HEK293 (cell line): ENCODE data around the gene IFI27L1.

Experiments used
- CTCF ChIA-PET: fragments of 350-600 bp; formaldehyde crosslinking; extraction: SDS; loops from one replicate; lab custom pipeline; 2021; ENCODE audit warnings: antibody characterized with exemption; lab: Yijun Ruan, JAX
- POLR2A ChIA-PET: fragments of 300-600 bp; formaldehyde crosslinking; extraction: SDS; loops from one replicate; lab custom pipeline; 2020; ENCODE audit warnings: antibody characterized with exemption, inconsistent platforms; lab: Yijun Ruan, JAX
- H3K27ac ChIP-seq: fragments of 200-500 bp; sonication (Bioruptor generic); 2 replicates; pipeline ENCODE4 v1.5.1; 2014; ENCODE audit warnings: low read depth, low read length, control low read depth, inconsistent platforms; ENCODE audit errors: extremely low read depth
- H3K36me3 ChIP-seq, 2 experiments: fragments of 200-500 bp in 1 of 2; sonication (Bioruptor generic) in 1 of 2; 1 replicate in 1 of 2; 2 replicates in 1 of 2; pipeline ENCODE4 v1.5.1; 2014 to 2017; ENCODE audit warnings: inconsistent platforms in 2 of 2, low read length in 2 of 2; ENCODE audit not compliant: control insufficient read depth in 2 of 2, insufficient read depth in 1 of 2
- H3K4me1 ChIP-seq: fragments of 200-500 bp; sonication (Bioruptor generic); 2 replicates; pipeline ENCODE4 v1.5.1; 2014; ENCODE audit warnings: mild to moderate bottlenecking, low read length, inconsistent platforms; ENCODE audit not compliant: control insufficient read depth, insufficient read depth
- H3K4me3 ChIP-seq: 2 replicates; pipeline ENCODE4 v1.5.1; 2011; ENCODE audit warnings: low read depth, mild to moderate bottlenecking, control low read depth, low read length, moderate library complexity
- H3K9me3 ChIP-seq: fragments of 200-500 bp; sonication (Bioruptor generic); 2 replicates; pipeline ENCODE4 v1.5.1; 2014; ENCODE audit warnings: low read depth, low read length, inconsistent platforms; ENCODE audit not compliant: control insufficient read depth, insufficient read depth
- BCL11A ChIP-seq: fragments of 450-650 bp; formaldehyde crosslinking; IDR thresholded peaks from 2 replicates; pipeline ENCODE4 v1.5.1; 2016; ENCODE audit warnings: low read depth, missing biosample characterization, missing genetic modification characterization
- IKZF3 ChIP-seq: fragments of 450-650 bp; IDR thresholded peaks from 2 replicates; pipeline ENCODE4 v1.5.0; 2018; ENCODE audit warnings: missing biosample characterization, mild to moderate bottlenecking, missing genetic modification characterization, moderate library complexity
- KLF1 ChIP-seq: fragments of 450-650 bp; formaldehyde crosslinking; IDR thresholded peaks from 2 replicates; pipeline ENCODE4 v1.5.1; 2016; ENCODE audit warnings: missing biosample characterization, missing genetic modification characterization
- MYNN ChIP-seq: fragments of 450-650 bp; formaldehyde crosslinking; IDR thresholded peaks from 2 replicates; pipeline ENCODE4 v1.5.1; 2016; ENCODE audit warnings: missing biosample characterization, missing genetic modification characterization, borderline replicate concordance
- REST ChIP-seq: fragments of 450-650 bp; formaldehyde crosslinking; IDR thresholded peaks from 2 replicates; pipeline ENCODE4 v1.5.1; 2016; ENCODE audit warnings: missing biosample characterization, missing genetic modification characterization
- ZBTB17 ChIP-seq: fragments of 450-650 bp; formaldehyde crosslinking; IDR thresholded peaks from 2 replicates; pipeline ENCODE4 v1.5.1; 2016; ENCODE audit warnings: missing biosample characterization, missing genetic modification characterization
- ZIC2 ChIP-seq: fragments of 450-650 bp; formaldehyde crosslinking; IDR thresholded peaks from 2 replicates; pipeline ENCODE4 v1.5.1; 2016; ENCODE audit warnings: missing biosample characterization, missing genetic modification characterization
- ZNF132 ChIP-seq: fragments of 450-650 bp; formaldehyde crosslinking; IDR thresholded peaks from 2 replicates; pipeline ENCODE4 v1.5.1; 2017; ENCODE audit warnings: missing biosample characterization, missing genetic modification characterization, borderline replicate concordance
- ZNF184 ChIP-seq: fragments of 450-650 bp; IDR thresholded peaks from 2 replicates; pipeline ENCODE4 v1.5.1; 2018; ENCODE audit warnings: missing biosample characterization, mild to moderate bottlenecking, missing genetic modification characterization
- ZNF214 ChIP-seq: fragments of 450-650 bp; formaldehyde crosslinking; IDR thresholded peaks from 2 replicates; pipeline ENCODE4 v1.5.1; 2017; ENCODE audit warnings: missing biosample characterization, mild to moderate bottlenecking, missing genetic modification characterization, borderline replicate concordance
- ZNF248 ChIP-seq: fragments of 450-650 bp; formaldehyde crosslinking; IDR thresholded peaks from 2 replicates; pipeline ENCODE4 v1.5.1; 2017; ENCODE audit warnings: missing biosample characterization, missing genetic modification characterization
- ZNF274 ChIP-seq, 2 experiments: fragments of 200-500 bp in 1 of 2; fragments of 450-650 bp in 1 of 2; sonication (Bioruptor generic) in 1 of 2; formaldehyde crosslinking in 1 of 2; IDR thresholded peaks; 2 replicates each; pipeline versions ENCODE4 v1.5.1 to v1.6.1; 2014 to 2016; ENCODE audit warnings: borderline replicate concordance in 1 of 2, inconsistent platforms in 1 of 2, low read length in 1 of 2, missing biosample characterization in 1 of 2, missing genetic modification characterization in 1 of 2
- ZNF280D ChIP-seq: fragments of 450-650 bp; formaldehyde crosslinking; IDR thresholded peaks from 2 replicates; pipeline ENCODE4 v1.5.1; 2016; ENCODE audit warnings: missing biosample characterization, missing genetic modification characterization
- ZNF350 ChIP-seq: fragments of 450-650 bp; formaldehyde crosslinking; IDR thresholded peaks from 2 replicates; pipeline ENCODE4 v1.5.0; 2017; ENCODE audit warnings: missing biosample characterization, mild to moderate bottlenecking, missing genetic modification characterization
- ZNF473 ChIP-seq: fragments of 450-650 bp; formaldehyde crosslinking; IDR thresholded peaks from 2 replicates; pipeline ENCODE4 v1.5.1; 2017; ENCODE audit warnings: missing biosample characterization, missing genetic modification characterization
- ZNF610 ChIP-seq: fragments of 450-650 bp; formaldehyde crosslinking; IDR thresholded peaks from 2 replicates; pipeline ENCODE4 v1.5.1; 2016; ENCODE audit warnings: missing biosample characterization, missing genetic modification characterization, borderline replicate concordance
- ZNF624 ChIP-seq: fragments of 450-650 bp; formaldehyde crosslinking; IDR thresholded peaks from 2 replicates; pipeline ENCODE4 v1.5.1; 2017; ENCODE audit warnings: missing biosample characterization, missing genetic modification characterization
- ZNF670 ChIP-seq: fragments of 450-650 bp; formaldehyde crosslinking; IDR thresholded peaks from 2 replicates; pipeline ENCODE4 v1.5.1; 2016; ENCODE audit warnings: missing biosample characterization, missing genetic modification characterization, low read depth
- ZSCAN23 ChIP-seq: fragments of 450-650 bp; formaldehyde crosslinking; IDR thresholded peaks from 2 replicates; pipeline ENCODE4 v1.5.1; 2016; ENCODE audit warnings: missing biosample characterization, missing genetic modification characterization
- TF ChIP-seq, protein P1 (sequence below): fragments of 450-650 bp; formaldehyde crosslinking; IDR thresholded peaks from 2 replicates; pipeline ENCODE4 v1.5.1; 2016; ENCODE audit warnings: missing biosample characterization, missing genetic modification characterization
- TF ChIP-seq, protein P2 (sequence below): fragments of 450-650 bp; formaldehyde crosslinking; IDR thresholded peaks from 2 replicates; pipeline ENCODE4 v1.5.1; 2016; ENCODE audit warnings: missing biosample characterization, missing genetic modification characterization

The IFI27L1 gene

GRCh38 chr14:94058674-94059138, 22.4 kb upstream of the IFI27L1 start:
- no peaks in the 10 kb centered on the region for H3K9me3 ChIP-seq
- H3K4me3 ChIP-seq, result no peak overlapping the region
- peaks cover 76 to 91% of the 10 kb centered on the region in 2 experiments for H3K36me3 ChIP-seq
- ChIA-PET CTCF (interaction anchor here (1.5 to 3.8 kb wide), 2 partner anchors 22 to 74 kb away, joined by 5 to 18 read pairs; no protein-coding TSS in a partner anchor), POLR2A (interaction anchor here (0.9 kb wide), 1 partner anchor 22 kb away, joined by 4 read pairs; the partner anchor contains the start of genes DDX24 and IFI27L1)
- TF ChIP-seq REST (tag by site-specific recombination), result no peak
- no peak for TF ChIP-seq ZSCAN23
- TF ChIP-seq, protein P1, sequence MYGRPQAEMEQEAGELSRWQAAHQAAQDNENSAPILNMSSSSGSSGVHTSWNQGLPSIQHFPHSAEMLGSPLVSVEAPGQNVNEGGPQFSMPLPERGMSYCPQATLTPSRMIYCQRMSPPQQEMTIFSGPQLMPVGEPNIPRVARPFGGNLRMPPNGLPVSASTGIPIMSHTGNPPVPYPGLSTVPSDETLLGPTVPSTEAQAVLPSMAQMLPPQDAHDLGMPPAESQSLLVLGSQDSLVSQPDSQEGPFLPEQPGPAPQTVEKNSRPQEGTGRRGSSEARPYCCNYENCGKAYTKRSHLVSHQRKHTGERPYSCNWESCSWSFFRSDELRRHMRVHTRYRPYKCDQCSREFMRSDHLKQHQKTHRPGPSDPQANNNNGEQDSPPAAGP, result no peak
- TF ChIP-seq IKZF3, result no peak
- no peak for TF ChIP-seq ZNF132
- no peaks in the 10 kb centered on the region for H3K4me1 ChIP-seq
- no peak overlapping the region for H3K27ac ChIP-seq

DNA sequence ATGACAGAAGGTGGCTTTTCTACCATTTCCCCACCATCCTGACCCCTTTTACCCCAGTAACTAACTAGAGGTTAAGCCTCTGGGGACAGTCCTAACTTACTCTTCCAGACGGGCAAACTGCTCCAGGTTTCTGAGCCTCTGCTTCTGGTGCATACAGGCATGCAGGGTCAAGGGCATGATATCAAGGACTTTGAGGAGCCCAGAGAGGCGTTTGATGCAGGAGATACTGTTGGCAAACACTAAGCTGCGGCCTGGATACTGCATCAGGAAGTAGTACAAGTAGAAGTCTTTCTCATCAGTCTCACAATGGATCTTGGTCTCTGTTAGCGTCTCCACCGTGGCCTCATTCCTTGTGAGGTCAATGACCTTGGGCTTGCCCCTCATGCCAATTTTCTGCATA, 21.1 kb upstream of the IFI27L1 start:
- Histone ChIP-seq H3K36me3 (peaks cover 74 to 81% of the 10 kb centered on the region in 2 experiments), H3K4me3 (no peak overlapping the region), H3K9me3 (no peaks in the 10 kb centered on the region), H3K4me1 (no peaks in the 10 kb centered on the region), H3K27ac (no peak overlapping the region)
- POLR2A ChIA-PET, result no interaction called here
- no peak for TF ChIP-seq BCL11A
- no peak for TF ChIP-seq ZNF280D (tag by site-specific recombination)
- no peak for TF ChIP-seq ZNF610 (tag by site-specific recombination)
- TF ChIP-seq, protein P2, sequence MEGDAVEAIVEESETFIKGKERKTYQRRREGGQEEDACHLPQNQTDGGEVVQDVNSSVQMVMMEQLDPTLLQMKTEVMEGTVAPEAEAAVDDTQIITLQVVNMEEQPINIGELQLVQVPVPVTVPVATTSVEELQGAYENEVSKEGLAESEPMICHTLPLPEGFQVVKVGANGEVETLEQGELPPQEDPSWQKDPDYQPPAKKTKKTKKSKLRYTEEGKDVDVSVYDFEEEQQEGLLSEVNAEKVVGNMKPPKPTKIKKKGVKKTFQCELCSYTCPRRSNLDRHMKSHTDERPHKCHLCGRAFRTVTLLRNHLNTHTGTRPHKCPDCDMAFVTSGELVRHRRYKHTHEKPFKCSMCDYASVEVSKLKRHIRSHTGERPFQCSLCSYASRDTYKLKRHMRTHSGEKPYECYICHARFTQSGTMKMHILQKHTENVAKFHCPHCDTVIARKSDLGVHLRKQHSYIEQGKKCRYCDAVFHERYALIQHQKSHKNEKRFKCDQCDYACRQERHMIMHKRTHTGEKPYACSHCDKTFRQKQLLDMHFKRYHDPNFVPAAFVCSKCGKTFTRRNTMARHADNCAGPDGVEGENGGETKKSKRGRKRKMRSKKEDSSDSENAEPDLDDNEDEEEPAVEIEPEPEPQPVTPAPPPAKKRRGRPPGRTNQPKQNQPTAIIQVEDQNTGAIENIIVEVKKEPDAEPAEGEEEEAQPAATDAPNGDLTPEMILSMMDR (tag by site-specific recombination), result no peak
- no peak for TF ChIP-seq MYNN
- TF ChIP-seq ZNF350 (tag by site-specific recombination), result no peak
- no peak for TF ChIP-seq ZNF624 (tag by site-specific recombination)
- TF ChIP-seq ZNF248 (tag by site-specific recombination), result no peak
- TF ChIP-seq ZNF670 (tag by site-specific recombination), result no peak
- no peak for TF ChIP-seq ZNF184 (tag by site-specific recombination)
- no peak for TF ChIP-seq KLF1 (tag by site-specific recombination)
- TF ChIP-seq ZBTB17 (tag by site-specific recombination), result no peak
- no peak for TF ChIP-seq ZNF473 (tag by site-specific recombination)
- TF ChIP-seq ZNF274 (IDR thresholded peaks at IDR 0.05; ENCODE audit: low read length), result no peak
- TF ChIP-seq ZNF274 (tag by site-specific recombination; IDR thresholded peaks at IDR 0.05; ENCODE audit: borderline replicate concordance), result no peak
- TF ChIP-seq ZIC2 (tag by site-specific recombination), result no peak
- no peak for TF ChIP-seq ZNF214 (tag by site-specific recombination)
- CTCF ChIA-PET, result no interaction called here
